KMS-11 (cell line): ENCODE results near the gene TDRD9.

Experiments
- H2AFZ ChIP-seq: fragments of 200-600 bp; sonication (generic); 2 replicates; pipeline ENCODE4 v1.6.1; 2016; ENCODE audit warnings: antibody characterized with exemption, mixed run types, low read depth
- H3K27ac ChIP-seq: fragments of 200-600 bp; sonication (generic); 2 replicates; pipeline ENCODE4 v1.6.1; 2016; ENCODE audit warnings: mild to moderate bottlenecking, mixed run types
- H3K27me3 ChIP-seq: fragments of 200-600 bp; sonication (generic); 2 replicates; pipeline ENCODE4 v1.6.1; 2017; ENCODE audit warnings: mild to moderate bottlenecking, low read depth, mixed run types, moderate library complexity; ENCODE audit not compliant: insufficient read depth
- H3K36me3 ChIP-seq: fragments of 200-600 bp; sonication (generic); 2 replicates; pipeline ENCODE4 v1.6.1; 2017; ENCODE audit warnings: mild to moderate bottlenecking, mixed run types; ENCODE audit not compliant: insufficient read depth
- H3K4me1 ChIP-seq: fragments of 200-600 bp; sonication (generic); 2 replicates; pipeline ENCODE4 v1.6.1; 2016; ENCODE audit warnings: mild to moderate bottlenecking, low read depth, mixed run types; ENCODE audit not compliant: poor library complexity, severe bottlenecking
- H3K4me2 ChIP-seq: fragments of 200-600 bp; sonication (generic); 2 replicates; pipeline ENCODE4 v1.7.0; 2016; ENCODE audit warnings: mild to moderate bottlenecking, mixed run types
- H3K4me3 ChIP-seq: fragments of 200-600 bp; sonication (generic); IDR thresholded peaks from 2 replicates; pipeline ENCODE4 v1.6.1; 2017; ENCODE audit warnings: low read depth, low read length, mixed read lengths; ENCODE audit not compliant: insufficient read depth
- H3K79me2 ChIP-seq: fragments of 200-600 bp; sonication (generic); 2 replicates; pipeline ENCODE4 v1.6.1; 2016; ENCODE audit warnings: low read depth, mixed run types; ENCODE audit not compliant: insufficient read depth
- H3K9ac ChIP-seq: fragments of 200-600 bp; sonication (generic); 2 replicates; pipeline ENCODE4 v1.6.1; 2016; ENCODE audit warnings: mild to moderate bottlenecking, mixed run types
- H4K20me1 ChIP-seq: fragments of 200-600 bp; sonication (generic); 2 replicates; pipeline ENCODE4 v1.6.1; 2016; ENCODE audit warnings: mild to moderate bottlenecking, mixed run types; ENCODE audit not compliant: insufficient read depth
- TF ChIP-seq, protein P1 (sequence below): fragments of 200-600 bp; sonication (generic); conservative IDR thresholded peaks from 2 replicates; pipeline ENCODE4 v1.6.1; 2017; ENCODE audit warnings: low read depth, mild to moderate bottlenecking, antibody characterized with exemption, low read length, moderate library complexity, mixed read lengths

Gene TDRD9

GRCh38 chr14:103989034-103989433, 60.8 kb downstream of the TDRD9 start:
- Histone ChIP-seq H3K27me3 (no peaks in the 10 kb centered on the region), H2AFZ (no peak overlapping the region), H3K27ac (no peak overlapping the region), H3K4me1 (no peaks in the 10 kb centered on the region), H3K9ac (no peak overlapping the region), H3K79me2 (no peaks in the 10 kb centered on the region), H3K4me3 (no peak overlapping the region), H3K36me3 (no peaks in the 10 kb centered on the region), H3K4me2 (no peak overlapping the region), H4K20me1 (no peaks in the 10 kb centered on the region)
- TF ChIP-seq, protein P1, sequence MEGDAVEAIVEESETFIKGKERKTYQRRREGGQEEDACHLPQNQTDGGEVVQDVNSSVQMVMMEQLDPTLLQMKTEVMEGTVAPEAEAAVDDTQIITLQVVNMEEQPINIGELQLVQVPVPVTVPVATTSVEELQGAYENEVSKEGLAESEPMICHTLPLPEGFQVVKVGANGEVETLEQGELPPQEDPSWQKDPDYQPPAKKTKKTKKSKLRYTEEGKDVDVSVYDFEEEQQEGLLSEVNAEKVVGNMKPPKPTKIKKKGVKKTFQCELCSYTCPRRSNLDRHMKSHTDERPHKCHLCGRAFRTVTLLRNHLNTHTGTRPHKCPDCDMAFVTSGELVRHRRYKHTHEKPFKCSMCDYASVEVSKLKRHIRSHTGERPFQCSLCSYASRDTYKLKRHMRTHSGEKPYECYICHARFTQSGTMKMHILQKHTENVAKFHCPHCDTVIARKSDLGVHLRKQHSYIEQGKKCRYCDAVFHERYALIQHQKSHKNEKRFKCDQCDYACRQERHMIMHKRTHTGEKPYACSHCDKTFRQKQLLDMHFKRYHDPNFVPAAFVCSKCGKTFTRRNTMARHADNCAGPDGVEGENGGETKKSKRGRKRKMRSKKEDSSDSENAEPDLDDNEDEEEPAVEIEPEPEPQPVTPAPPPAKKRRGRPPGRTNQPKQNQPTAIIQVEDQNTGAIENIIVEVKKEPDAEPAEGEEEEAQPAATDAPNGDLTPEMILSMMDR = no peak

GRCh38 chr14:103989964-103990363, 61.7 kb downstream of the TDRD9 start:
- no peak overlapping the region for H3K27ac ChIP-seq
- no peaks in the 10 kb centered on the region for H3K36me3 ChIP-seq
- TF ChIP-seq, protein P1 = no peak
- H4K20me1 ChIP-seq = no peaks in the 10 kb centered on the region
- H2AFZ ChIP-seq = no peak overlapping the region
- no peak overlapping the region for H3K9ac ChIP-seq
- H3K4me3 ChIP-seq = no peak overlapping the region
- H3K79me2 ChIP-seq = no peaks in the 10 kb centered on the region
- H3K4me1 ChIP-seq = no peaks in the 10 kb centered on the region
- H3K4me2 ChIP-seq = no peak overlapping the region
- no peaks in the 10 kb centered on the region for H3K27me3 ChIP-seq

DNA sequence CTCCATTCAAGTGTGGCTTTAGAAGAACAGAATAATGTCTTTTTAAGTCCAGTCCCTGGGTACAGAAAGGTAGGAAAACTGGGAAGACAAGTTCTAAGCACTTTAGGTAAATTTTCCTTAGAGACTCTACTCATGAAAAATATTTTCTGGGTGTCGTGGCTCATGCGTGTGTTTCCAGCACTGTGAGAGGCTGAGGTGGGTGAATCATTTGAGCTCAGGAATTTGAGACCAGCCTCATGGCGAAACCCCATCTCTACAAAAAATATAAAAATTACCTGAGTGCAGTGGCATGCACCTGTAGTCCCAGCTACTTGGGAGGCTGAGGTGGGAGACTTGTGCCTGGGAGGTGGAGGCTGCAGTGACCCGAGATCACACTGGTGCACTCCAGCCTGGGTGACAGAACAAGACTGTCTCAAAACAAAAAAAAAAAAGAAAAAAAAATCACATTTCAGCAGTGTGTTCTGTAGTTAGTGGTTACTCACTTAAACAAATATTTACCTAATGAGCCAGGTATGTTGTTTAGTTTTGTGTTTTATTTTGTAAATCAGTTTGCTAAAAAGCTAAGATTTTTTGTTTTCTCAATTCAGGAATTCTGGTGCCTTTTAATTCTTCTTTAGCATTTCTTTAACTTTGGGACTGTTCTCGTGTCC, 66.4 kb downstream of the TDRD9 start:
- Histone ChIP-seq H3K4me2 (no peak overlapping the region), H3K79me2 (no peaks in the 10 kb centered on the region), H4K20me1 (no peaks in the 10 kb centered on the region), H3K9ac (no peak overlapping the region), H3K36me3 (no peaks in the 10 kb centered on the region), H3K27ac (no peak overlapping the region), H2AFZ (no peak overlapping the region), H3K4me3 (no peak overlapping the region), H3K27me3 (no peaks in the 10 kb centered on the region), H3K4me1 (no peaks in the 10 kb centered on the region)
- TF ChIP-seq, protein P1 = no peak

GRCh38 chr14:103995876-103996275, 67.6 kb downstream of the TDRD9 start:
- H3K4me1 ChIP-seq = no peaks in the 10 kb centered on the region
- no peaks in the 10 kb centered on the region for H4K20me1 ChIP-seq
- no peaks in the 10 kb centered on the region for H3K79me2 ChIP-seq
- no peak overlapping the region for H3K27ac ChIP-seq
- no peaks in the 10 kb centered on the region for H3K27me3 ChIP-seq
- H3K9ac ChIP-seq = no peak overlapping the region
- no peaks in the 10 kb centered on the region for H3K36me3 ChIP-seq
- no peak overlapping the region for H2AFZ ChIP-seq
- H3K4me3 ChIP-seq = no peak overlapping the region
- H3K4me2 ChIP-seq = no peak overlapping the region
- TF ChIP-seq, protein P1 = no peak
